COLO668 (cell line): ENCODE measurements around the gene CPA4.

Source experiments
- DNase-seq: peaks from one replicate; lab custom pipeline; 2025; ENCODE audit not compliant: unreplicated experiment; lab: John Stamatoyannopoulos, UW

CPA4 gene

DNA sequence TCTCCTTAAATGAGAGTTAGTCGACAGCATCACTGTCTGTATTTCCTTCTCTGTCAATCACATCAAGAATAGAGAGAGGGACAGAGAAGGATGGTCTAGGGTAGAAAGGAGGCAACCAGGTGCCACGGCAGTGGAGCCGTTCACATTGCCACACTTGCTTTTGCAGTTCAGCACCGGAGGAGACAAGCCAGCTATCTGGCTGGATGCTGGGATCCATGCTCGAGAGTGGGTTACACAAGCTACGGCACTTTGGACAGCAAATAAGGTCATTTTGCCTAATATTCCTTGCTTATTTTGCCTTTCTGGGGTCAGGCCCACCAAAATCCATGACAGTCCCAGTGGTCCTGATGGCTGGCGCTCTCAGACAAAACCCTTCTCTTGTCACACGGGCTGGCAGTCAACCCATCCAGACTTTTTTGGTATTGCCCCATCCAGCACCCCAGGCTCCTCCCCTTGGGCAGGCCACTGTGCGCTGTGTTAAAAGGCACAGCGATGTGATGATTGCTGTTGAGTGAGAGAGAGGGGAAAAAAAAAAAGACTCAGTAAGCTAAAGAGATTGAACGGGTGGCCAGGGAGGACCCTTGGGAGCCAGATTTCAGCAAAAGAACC, 17.9 kb upstream of the CPA4 start:
- DNase-seq: no peak

DNA sequence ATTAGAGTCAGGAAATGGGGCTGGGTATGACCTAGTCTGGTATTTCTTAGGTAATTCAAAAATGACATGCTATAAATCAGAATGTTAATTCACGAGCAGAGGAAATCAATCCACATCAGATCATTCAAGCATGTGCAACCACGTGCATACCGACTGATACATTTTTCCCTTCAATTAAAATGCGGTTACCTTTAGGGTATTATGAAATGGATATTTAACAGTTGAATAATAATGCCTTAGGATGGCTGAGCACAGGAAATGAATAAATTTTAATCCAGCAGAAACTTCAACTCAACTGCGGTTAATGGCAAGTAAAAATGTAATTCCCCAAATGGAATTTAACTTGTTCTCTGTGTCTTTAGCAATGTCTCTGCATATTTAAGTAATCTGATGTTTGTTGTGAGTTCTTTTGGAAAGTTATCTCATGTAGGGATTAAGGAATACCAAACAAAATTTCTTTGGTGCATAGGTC, 17.1 kb upstream of the CPA4 start:
- no peak for DNase-seq

GRCh38 chr7:130276796-130277762, 15.9 kb upstream of the CPA4 start:
- no peak for DNase-seq

DNA sequence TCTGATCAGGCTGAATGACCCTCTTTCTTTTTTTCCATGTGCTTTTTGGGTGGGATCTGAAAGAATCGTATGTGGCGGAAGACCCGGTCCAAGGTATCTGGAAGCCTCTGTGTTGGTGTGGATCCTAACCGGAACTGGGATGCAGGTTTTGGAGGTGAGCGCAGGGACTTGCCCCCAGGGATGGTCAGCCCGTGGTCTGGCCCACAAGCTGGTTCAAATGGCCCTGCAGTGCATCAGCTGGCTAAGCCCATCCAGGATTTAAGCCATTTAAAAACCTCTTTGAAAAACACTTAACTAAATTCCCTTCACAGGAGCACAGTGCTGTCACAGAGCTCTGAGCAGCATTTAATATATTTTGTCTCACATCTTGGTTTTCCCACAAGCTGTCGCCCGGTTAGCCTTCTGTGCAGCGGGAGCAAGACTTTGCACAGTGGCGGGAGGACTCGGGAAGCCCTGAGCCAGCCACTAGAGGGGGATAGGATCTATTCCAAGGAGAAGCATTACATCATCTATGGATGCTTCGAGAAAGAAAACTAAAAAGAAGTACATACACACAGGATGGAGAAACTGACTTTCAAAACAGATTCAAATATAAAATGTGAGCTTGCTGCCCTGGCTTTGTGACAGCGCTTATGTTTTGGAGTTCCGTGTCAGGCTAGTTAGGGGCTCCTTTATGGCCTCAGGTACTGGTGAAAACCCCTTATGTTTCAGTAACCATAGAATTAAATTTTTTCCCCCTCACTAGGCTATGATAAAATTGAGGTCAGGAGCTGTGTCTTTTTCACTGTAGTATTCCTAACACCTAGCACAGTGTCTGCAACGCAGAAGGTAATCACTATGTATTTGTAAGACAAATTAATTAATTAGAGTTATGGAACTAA, 15.0 kb upstream of the CPA4 start:
- DNase-seq: peak; percentile 31

DNA sequence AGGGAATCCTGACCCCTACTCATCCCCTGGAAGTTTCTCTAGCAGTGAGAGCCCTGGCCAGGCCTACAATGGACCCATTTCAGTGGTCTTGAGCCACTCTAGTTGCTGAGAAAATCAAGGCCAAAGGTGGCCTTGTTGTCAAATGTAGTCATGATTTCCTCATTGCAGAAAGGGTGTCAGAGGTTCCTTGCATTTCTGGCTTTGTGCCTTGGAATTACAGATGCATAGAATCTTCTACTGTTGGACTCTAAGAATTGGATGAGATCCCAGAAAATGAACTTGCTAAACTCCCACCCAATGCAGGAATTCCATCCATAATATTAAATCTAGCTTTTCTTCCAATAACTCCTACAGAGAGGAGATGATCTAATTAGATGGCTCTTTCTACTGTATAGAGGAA, 14.1 kb upstream of the CPA4 start:
- DNase-seq: no peak

GRCh38 chr7:130279286-130279685, 13.7 kb upstream of the CPA4 start:
- no peak for DNase-seq

DNA sequence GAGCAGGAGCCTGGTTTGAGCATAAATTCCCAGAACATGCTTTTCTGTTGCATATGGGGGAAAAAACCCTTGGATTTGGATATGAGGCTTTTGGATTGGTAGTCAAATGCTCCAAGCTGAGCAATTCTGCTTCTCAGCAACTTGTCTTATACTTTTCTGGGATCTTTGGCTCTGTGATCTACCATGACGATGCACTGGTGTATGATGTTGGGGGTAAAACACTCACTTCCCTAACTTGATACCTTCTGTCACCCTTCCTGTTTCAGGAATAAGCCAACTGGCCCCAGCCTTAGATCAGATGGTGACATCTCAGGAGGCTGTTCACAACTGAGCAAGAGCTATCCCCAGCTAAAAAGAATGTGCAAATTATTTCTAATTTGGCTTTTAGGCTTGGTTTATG, 13.1 kb upstream of the CPA4 start:
- no peak for DNase-seq

DNA sequence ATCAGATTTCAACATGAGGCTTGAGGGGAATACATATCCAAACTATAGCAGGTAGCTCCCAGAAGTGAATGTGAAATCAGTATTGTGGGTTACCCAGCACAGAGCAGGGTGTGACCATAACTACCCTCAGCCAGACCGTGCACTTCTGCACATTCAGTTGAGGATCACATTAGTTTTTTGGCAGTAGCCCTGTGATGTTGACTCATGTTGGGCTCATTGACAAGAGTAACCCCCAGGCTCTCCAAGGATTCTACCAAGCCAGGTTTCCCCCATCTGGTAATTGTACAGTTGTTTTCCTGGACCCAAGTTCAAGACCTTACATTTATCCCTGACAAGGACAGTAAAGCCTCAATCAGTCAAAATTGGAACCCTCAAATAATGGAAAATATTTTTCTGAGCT, 11.7 kb upstream of the CPA4 start:
- DNase-seq: no peak

- no peak for DNase-seq
Measured at GRCh38 chr7:130286881-130287280, 6.1 kb upstream of the CPA4 start.

- no peak for DNase-seq
Measured at GRCh38 chr7:130288168-130288567, 4.8 kb upstream of the CPA4 start.

DNA sequence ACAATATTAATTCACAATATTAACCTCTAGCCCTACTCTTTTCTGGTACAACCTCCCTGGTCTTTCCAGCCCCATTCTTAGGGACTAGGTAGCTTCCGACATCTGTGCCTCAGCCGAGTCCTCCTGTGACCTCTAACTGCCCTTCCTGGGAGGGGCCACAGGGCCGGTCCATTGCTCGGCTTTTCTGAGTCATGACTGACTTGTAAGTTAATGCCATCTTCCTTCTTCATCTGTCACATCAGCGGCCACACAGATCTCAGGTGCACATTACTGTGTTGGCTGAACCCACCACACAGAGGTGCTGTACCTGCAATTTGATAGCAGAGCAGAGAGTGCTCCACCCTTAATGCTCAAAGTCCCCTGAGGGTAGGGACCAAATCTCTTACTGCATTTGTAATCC, 4.1 kb upstream of the CPA4 start:
- DNase-seq: no peak

GRCh38 chr7:130289478-130289877, 3.5 kb upstream of the CPA4 start:
- DNase-seq: no peak

DNA sequence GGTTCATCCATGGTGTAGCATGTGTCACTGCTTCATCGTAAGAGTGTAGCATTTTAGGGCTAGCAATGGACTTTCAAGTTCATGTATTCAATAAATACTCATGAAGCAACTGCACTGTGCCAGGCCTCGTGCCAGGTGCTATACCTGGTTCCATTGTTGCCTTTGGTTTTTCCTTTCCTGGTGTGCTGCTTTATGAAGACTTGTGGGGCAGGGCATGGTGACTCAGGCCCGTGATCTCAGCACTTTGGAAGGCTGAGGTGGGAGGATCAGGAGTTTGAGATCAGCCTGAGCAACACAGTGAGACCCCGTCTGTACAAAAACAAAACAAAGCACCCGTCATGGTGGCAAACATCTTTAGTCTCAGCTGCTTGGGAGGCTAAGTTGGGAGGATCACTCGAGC, 2.2 kb upstream of the CPA4 start:
- no peak for DNase-seq

- no peak for DNase-seq
Measured at GRCh38 chr7:130293521-130293920, 560 bp downstream of the CPA4 start.

- no peak for DNase-seq
Measured at GRCh38 chr7:130294314-130294713, 1.4 kb downstream of the CPA4 start.

DNA sequence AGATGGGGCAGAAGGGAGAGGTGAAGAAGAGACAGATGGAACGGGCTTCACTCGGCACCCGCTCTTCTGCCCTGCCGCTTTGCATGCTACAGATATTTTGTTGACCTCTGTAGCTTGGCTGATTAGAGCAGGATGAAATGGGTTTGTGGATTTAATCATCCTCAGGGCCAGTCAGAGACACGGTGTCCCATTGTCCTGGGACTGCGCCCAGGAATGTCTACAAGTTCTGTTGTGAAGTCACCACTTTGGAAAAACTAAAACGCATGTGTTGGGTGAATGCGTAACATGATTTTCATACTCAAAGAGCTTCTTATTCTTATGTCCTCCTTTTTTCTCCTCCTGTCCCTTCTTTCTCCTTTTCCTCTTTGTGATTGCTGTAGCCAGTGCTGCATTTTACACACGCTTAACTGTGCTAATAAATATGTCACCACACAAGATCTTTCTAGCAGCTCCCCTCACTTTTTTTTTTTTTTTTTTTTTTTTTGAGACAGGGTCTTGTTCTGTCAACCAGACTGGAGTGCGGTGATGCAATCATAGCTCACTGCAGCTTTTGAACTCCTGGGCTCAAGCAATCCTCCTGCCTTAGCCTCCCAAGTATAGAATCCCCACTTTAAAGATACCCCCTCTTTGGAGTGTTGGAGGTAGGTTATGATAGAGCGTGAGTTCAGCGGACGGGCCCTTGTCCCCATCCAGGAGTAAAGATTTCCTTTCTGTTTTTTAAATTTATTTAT, 3.4 kb downstream of the CPA4 start:
- no peak for DNase-seq

GRCh38 chr7:130297628-130298543, 4.9 kb downstream of the CPA4 start:
- no peak for DNase-seq

DNA sequence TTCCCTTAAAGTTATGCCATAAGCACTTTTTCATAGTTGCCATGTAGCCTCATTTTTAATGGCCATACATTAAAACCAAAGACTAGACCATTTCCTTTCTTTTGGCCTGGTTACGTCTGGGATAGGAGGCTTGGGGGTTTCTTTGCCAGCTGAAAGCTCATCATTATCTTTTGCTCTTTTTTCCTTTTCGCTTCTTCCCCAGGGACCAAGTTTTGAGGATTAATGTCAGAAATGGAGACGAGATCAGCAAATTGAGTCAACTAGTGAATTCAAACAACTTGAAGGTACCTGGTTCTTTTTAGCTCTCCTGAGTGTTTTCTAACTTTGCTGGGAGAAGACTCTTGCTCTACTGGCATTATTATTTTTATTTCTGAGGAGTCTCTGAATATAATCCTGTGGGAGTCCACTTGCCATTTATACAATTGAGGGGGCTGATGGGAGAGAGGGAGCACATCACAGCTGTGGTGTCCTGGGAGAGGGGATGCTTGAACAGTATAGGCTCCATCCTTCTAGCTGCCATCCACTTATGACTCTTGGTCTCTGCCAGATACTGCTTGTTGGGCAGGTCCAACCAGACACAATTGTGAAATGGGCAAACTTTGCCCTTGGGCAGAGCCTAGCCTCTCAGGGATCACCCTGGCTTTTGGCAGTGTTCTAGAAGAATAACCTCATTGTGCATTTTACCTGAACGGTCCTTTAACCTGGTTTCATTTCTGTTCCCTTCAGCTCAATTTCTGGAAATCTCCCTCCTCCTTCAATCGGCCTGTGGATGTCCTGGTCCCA, 5.8 kb downstream of the CPA4 start:
- DNase-seq: no peak

- DNase-seq: no peak
Measured at GRCh38 chr7:130299866-130300265, 6.9 kb downstream of the CPA4 start.
